ENCODE results near the gene RPH3AL.
"Not testable (repeated sequence)": the region's sequence is repeated elsewhere in the genome, so short reads cannot be mapped to it uniquely, and the experiment has no call there.

Gene RPH3AL

DNA sequence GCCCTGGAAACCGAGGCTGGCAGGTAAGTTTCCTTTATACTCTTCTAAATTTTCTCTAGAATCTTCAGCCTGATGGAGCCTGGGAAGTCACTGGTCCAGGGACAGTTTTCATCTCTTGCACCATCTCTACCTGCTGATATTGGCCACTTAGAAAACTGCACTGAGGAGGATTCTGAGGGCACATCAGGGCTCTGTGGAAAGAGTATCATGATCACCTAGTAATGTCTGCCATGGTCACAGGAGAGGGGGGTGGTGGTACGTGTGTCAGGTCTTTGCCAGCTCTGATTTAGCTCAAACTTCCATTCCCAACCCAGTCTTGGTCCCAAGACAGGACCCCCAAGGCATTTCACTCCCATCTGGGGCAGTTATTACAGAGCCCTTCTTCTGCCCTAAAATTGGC lies 136.0 kb downstream of the RPH3AL start:
- DNase-seq = no peak

- DNase-seq = not testable (repeated sequence)
Measured at GRCh38 chr17:215563-216478, 136.8 kb downstream of the RPH3AL start.

GRCh38 chr17:214881-215331 lies 137.7 kb downstream of the RPH3AL start:
- no peak for DNase-seq

DNA sequence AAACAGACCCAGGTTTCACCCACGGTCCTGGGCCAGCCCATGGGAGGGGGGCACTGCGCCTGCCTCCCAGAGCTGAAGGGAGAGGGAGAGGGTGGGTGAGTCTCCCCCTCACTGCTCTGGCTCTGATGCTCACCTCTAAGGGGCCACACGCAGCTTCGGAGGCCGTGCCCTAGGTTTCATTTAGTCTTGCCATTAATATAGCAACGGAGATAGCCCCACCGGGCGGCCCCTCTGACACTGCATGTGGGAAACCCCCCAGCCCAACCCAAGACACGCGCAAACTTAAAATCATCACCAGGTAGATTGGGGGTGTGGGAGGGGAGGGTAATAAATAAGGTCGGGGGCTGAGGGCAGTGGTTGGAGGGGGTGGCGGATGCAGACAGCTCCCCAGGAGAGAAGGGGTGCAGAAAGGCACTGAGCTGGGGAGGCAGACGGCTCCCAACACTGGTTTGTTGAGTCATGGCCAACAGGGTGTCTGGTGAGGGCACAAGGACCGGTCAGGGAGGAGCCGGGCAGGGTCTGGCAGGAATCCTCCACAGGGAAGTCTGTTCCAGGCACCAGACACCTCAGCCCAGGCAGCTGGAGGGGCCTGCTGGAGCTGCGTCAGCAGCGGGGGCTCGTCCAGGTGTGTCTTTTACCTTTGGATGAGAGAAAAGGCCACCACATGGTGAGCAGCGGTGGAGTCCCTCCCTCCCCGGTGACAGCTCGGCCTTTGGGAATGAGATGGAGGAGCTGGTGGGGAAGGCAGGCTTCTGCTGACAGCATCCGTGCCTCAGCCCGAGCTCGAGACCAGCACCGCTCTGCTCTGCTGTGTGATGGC lies 139.1 kb downstream of the RPH3AL start:
- no peak for DNase-seq

- no peak for DNase-seq
Measured at GRCh38 chr17:210402-210801, 142.2 kb downstream of the RPH3AL start.

- no peak for DNase-seq
Measured at GRCh38 chr17:208429-208828, 144.2 kb downstream of the RPH3AL start.

- DNase-seq = no peak
Measured at GRCh38 chr17:207775-208174, 144.8 kb downstream of the RPH3AL start.

DNA sequence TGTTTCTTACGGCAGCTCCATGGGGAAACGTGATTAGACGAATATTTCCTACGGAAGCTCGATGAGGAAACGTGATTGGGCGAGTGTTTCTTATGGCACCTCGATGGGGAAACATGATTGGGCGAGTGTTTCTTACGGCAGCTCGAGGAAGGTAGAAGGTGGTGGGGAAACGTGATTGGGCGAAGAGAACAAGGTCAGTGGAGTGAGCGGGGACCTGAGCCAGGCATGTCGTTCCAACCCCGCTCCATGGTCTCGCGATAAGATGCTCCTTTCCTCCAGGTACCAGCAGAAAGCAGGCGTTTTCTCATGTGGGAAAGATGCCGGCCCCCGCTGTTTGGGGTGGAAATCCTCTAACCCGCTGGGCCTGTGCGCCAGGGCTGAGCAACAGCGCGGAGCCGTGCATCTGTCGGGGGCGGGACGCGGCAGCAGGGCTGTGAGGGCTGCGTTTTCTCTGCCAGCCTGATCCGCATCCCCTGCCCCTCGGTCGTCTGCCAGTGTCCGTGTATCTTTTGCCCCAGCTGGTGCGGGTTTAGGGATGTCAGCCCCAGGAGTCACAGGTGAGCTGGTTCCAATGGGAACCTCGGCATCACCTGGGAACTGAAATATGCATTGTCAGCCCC lies 145.6 kb downstream of the RPH3AL start:
- DNase-seq = no peak

GRCh38 chr17:206484-206883 lies 146.1 kb downstream of the RPH3AL start:
- DNase-seq = not testable (repeated sequence)

GRCh38 chr17:205817-206216 lies 146.8 kb downstream of the RPH3AL start:
- DNase-seq = no peak

DNA sequence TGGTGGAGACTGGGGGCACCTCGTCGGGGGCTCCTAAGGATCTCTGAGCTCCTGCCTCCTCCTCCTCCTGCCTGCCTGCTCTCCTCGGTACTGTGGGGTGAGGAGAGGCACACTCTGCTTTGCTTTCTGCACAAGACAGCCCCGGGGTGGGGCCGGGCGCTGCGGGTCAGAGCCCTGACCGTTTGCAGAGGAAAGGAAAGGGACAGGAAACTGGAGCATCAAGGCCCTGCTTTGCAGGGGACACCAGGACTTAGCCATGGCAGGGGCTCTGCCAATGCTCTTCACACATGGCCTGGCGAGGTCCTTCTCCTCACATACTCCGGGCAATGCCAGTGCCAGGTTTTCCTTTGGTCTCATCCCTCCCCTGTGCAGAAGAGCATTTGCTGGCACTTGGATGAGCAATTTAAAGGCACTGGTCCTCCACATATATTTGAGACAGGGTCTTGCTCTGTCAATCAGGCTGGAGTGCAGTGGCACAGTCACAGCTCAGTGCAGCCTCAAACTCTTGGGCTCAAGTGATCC lies 147.4 kb downstream of the RPH3AL start:
- DNase-seq = no peak

GRCh38 chr17:204427-205147 lies 148.0 kb downstream of the RPH3AL start:
- no peak for DNase-seq

DNA sequence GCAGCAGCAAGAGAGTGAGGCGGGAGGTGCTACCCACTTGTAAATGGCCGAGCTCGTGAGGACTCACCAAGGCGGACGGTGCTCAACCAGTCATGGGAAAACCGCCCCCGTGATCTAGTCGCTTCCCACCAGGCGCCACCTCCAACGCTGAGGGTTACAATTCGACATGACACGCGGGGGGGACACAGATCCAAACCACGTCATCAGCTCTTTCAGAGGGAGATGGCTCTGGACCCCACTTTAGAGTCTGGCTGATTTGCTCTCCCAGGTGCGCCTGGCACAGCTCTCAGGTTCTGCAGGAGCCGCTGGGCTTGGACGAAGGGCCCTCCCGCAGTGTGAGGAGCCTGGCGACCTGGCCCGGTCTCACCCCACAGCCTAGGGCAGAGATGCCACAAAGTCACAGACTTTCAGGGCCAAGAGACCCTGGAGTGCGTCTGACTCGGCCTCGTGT lies 150.1 kb downstream of the RPH3AL start:
- DNase-seq = no peak

DNA sequence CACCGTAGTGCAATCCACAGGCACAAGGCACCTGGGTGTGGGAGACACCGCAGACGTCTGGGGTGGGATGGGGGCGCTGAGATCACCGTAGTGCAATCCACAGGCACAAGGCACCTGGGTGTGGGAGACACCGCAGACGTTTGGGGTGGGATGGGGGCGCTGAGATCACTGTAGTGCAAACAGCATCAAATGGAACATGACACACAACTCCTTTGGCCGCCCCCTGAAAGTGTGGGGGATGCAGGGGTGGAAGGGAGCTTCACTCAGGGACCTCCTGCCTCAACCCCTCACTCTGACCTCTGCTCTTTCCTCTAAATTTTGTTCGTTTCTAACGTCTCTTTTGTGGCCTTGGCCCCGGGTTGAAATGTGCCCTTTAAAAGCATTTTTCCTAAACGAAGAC lies 150.9 kb downstream of the RPH3AL start:
- DNase-seq = not testable (repeated sequence)

GRCh38 chr17:201257-201656 lies 151.3 kb downstream of the RPH3AL start:
- not testable (repeated sequence) for DNase-seq

GRCh38 chr17:200586-200985 lies 152.0 kb downstream of the RPH3AL start:
- DNase-seq = no peak

GRCh38 chr17:199806-200545 lies 152.6 kb downstream of the RPH3AL start:
- DNase-seq = no peak

DNA sequence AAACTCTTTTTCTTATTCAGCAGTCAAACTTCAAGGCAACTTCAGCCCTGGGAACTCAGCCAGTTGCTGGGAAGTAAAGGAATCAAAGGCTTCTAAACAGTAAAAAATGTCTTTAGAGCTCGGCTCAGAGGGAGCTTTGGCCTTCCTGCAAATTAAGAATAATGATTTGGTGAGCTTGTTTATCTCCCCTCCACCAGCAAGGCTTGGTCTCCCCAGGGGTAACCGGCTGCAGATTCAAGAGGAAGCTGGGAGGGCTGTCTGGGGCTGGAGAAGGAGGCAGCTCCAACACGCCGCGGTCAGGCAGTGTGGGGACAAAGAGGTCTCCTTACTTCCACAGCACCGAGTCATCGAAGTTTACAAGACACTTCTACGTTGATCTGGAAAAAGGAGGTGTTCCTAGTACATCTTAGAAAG lies 153.4 kb downstream of the RPH3AL start:
- no peak for DNase-seq

- not testable (repeated sequence) for DNase-seq
Measured at GRCh38 chr17:198225-198624, 154.4 kb downstream of the RPH3AL start.

DNA sequence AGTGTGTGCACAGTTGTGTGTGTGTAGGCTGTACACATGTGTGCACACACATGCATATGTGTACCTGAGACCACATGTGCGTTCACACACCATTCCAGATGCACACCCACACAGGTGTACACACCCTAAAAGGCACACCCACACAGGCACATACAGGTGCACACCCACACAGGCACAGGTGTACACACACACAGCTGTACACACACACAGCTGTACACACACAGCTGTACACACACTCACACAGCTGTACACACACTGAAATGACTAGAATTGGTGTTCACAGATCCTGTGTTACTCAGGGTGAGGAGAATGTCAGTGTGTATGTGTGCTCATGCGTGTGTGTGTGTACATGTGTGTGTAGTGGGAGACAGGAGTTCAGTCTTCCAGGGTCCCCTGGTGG lies 155.3 kb downstream of the RPH3AL start:
- no peak for DNase-seq

DNA sequence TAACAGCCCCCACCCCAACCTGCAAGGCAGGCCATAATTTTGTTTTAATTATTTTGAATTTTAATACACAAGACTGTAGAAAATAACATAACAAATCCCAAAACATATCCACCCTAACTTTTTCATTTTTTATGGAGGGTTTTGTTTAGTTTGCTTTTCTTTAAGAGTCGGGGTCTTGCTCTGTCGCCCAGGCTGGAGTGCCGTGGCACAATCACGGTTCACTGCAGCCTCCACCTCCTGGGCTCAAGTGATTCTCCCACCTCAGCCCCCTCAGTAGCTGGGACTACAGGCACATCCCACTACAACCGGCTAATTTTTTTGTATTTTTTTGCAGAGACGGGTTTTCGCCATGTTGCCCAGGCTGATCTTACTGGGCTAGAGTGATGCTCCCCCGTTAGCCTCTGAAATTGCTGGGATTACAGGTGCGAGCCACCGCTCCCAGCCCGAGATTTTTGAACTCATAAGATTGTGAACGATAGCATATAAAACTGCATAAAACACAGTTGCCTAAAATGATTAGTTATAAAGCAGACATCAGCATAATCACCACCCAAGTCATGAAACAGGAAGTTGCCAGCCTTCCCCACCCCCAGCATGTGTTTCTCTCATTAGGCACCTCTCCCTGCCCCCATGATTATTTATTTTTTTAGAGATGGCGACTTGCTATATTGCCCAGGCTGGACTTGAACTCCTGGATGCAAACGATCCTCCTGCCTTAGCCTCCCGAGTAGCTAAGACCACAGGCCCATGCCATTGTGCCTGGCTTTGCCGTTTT lies 157.6 kb downstream of the RPH3AL start:
- no peak for DNase-seq

All from kidney glomerular epithelial cell (primary cell).